DOHH2 (cell line): ENCODE results near the gene CAMTA1.

ENCODE experiments used
- H3F3A ChIP-seq: fragments of 200-600 bp; sonication (generic), shearing (Covaris generic); 2 replicates; pipeline ENCODE4 v1.6.0; 2016; ENCODE audit warnings: antibody characterized with exemption, mild to moderate bottlenecking; ENCODE audit not compliant: control insufficient read depth, insufficient read depth
- H3K27ac ChIP-seq: fragments of 200-600 bp; sonication (generic); 2 replicates; pipeline ENCODE4 v1.5.1; 2014; ENCODE audit warnings: low read depth, mild to moderate bottlenecking, low read length, moderate library complexity
- H3K27me3 ChIP-seq: fragments of 200-600 bp; sonication (generic); 2 replicates; pipeline ENCODE4 v1.6.1; 2014; ENCODE audit warnings: mild to moderate bottlenecking, low read length, mixed read lengths; ENCODE audit not compliant: control insufficient read depth
- H3K36me3 ChIP-seq: fragments of 200-600 bp; sonication (generic); 2 replicates; pipeline ENCODE4 v1.6.1; 2014; ENCODE audit warnings: mild to moderate bottlenecking, low read length, moderate library complexity, mixed read lengths; ENCODE audit not compliant: control insufficient read depth
- H3K4me1 ChIP-seq: fragments of 200-600 bp; sonication (generic); 2 replicates; pipeline ENCODE4 v1.6.1; 2014; ENCODE audit warnings: mild to moderate bottlenecking, low read length, mixed read lengths; ENCODE audit not compliant: control insufficient read depth
- H3K4me2 ChIP-seq: fragments of 200-600 bp; sonication (generic); 2 replicates; pipeline ENCODE4 v1.6.0; 2014; ENCODE audit warnings: mild to moderate bottlenecking, low read length, moderate library complexity
- H3K4me3 ChIP-seq: fragments of 200-600 bp; sonication (generic); 2 replicates; pipeline ENCODE4 v1.5.1; 2014; ENCODE audit warnings: mild to moderate bottlenecking, low read length, mixed read lengths
- H3K79me2 ChIP-seq: fragments of 200-600 bp; sonication (generic); 2 replicates; pipeline ENCODE4 v1.6.1; 2014; ENCODE audit warnings: mild to moderate bottlenecking, low read length, mixed read lengths; ENCODE audit not compliant: control insufficient read depth
- H3K9me2 ChIP-seq: fragments of 200-600 bp; sonication (generic); replicated peaks from 2 replicates; pipeline ENCODE4 v1.6.1; 2014; ENCODE audit warnings: mild to moderate bottlenecking, low read length, mixed read lengths; ENCODE audit not compliant: control insufficient read depth
- H3K9me3 ChIP-seq: fragments of 200-600 bp; sonication (generic); 2 replicates; pipeline ENCODE4 v1.6.1; 2014; ENCODE audit warnings: antibody characterized with exemption, low read length, mixed read lengths; ENCODE audit not compliant: control insufficient read depth, insufficient read depth
- H4K20me1 ChIP-seq: fragments of 200-600 bp; sonication (generic); 2 replicates; pipeline ENCODE4 v1.6.0; 2014; ENCODE audit warnings: low read depth, mild to moderate bottlenecking, antibody characterized with exemption, low read length, moderate library complexity; ENCODE audit not compliant: control insufficient read depth, insufficient read depth
- CTCF ChIP-seq: fragments of 200-600 bp; sonication (generic); IDR thresholded peaks from one replicate; pipeline ENCODE4 v1.5.1; 2014; ENCODE audit warnings: antibody characterized with exemption, mild to moderate bottlenecking, low read depth, low read length; ENCODE audit not compliant: poor library complexity, severe bottlenecking
- EZH2phosphoT487 ChIP-seq: fragments of 200-600 bp; sonication (generic); IDR thresholded peaks from 2 replicates; pipeline ENCODE4 v1.6.1; 2017; ENCODE audit warnings: borderline replicate concordance, mild to moderate bottlenecking, antibody characterized with exemption, low read length, moderate library complexity, mixed read lengths

CAMTA1 gene

GRCh38 chr1:7481194-7481593 lies 695.9 kb downstream of the CAMTA1 start:
- no peak overlapping the region for H3K27ac ChIP-seq
- TF ChIP-seq CTCF (no peak), EZH2phosphoT487 (no peak)

GRCh38 chr1:7482077-7482476 lies 696.8 kb downstream of the CAMTA1 start:
- no peaks in the 10 kb centered on the region for H3K27me3 ChIP-seq
- no peaks in the 10 kb centered on the region for H3K36me3 ChIP-seq
- H3K4me1 ChIP-seq, result no peaks in the 10 kb centered on the region
- H3K79me2 ChIP-seq, result no peaks in the 10 kb centered on the region
- no peak overlapping the region for H3K27ac ChIP-seq
- H3K4me3 ChIP-seq, result no peak overlapping the region
- no peaks in the 10 kb centered on the region for H3K9me3 ChIP-seq
- no peaks in the 10 kb centered on the region for H3K9me2 ChIP-seq
- H3K4me2 ChIP-seq, result no peak overlapping the region
- no peaks in the 10 kb centered on the region for H3F3A ChIP-seq
- H4K20me1 ChIP-seq, result no peaks in the 10 kb centered on the region
- TF ChIP-seq EZH2phosphoT487, result no peak
- TF ChIP-seq CTCF, result no peak

More at GRCh38 chr1:7481194-7481593, 695.9 kb downstream of the CAMTA1 start:
- Histone ChIP-seq H3K9me2 (no peaks in the 10 kb centered on the region), H4K20me1 (no peaks in the 10 kb centered on the region), H3F3A (no peaks in the 10 kb centered on the region), H3K4me1 (no peaks in the 10 kb centered on the region), H3K36me3 (no peaks in the 10 kb centered on the region), H3K9me3 (no peaks in the 10 kb centered on the region), H3K27me3 (no peaks in the 10 kb centered on the region), H3K4me3 (no peak overlapping the region), H3K79me2 (no peaks in the 10 kb centered on the region), H3K4me2 (no peak overlapping the region)

- no peak overlapping the region for H3K4me3 ChIP-seq
- no peaks in the 10 kb centered on the region for H3K79me2 ChIP-seq
- H3K4me1 ChIP-seq, result no peaks in the 10 kb centered on the region
- no peak overlapping the region for H3K27ac ChIP-seq
- H3K9me3 ChIP-seq, result no peaks in the 10 kb centered on the region
- H3K9me2 ChIP-seq, result no peaks in the 10 kb centered on the region
- H4K20me1 ChIP-seq, result no peaks in the 10 kb centered on the region
- H3F3A ChIP-seq, result no peaks in the 10 kb centered on the region
- H3K36me3 ChIP-seq, result no peaks in the 10 kb centered on the region
- no peak overlapping the region for H3K4me2 ChIP-seq
- H3K27me3 ChIP-seq, result no peaks in the 10 kb centered on the region
- no peak for TF ChIP-seq CTCF
- no peak for TF ChIP-seq EZH2phosphoT487
These were observed 697.7 kb downstream of the CAMTA1 start for GRCh38 chr1:7482772-7483495.
